GM20431 (cell line): ENCODE measurements around the gene MTPN.

Experiments used
- in situ Hi-C: fragments of 300-500 bp; cut with MseI, MboI; formaldehyde crosslinking; loops from one replicate; pipeline ENCODE4 v1.15.0; 2020; ENCODE audit warnings: low sequenced_read_pairs; ENCODE audit not compliant: unreplicated experiment

Gene MTPN

DNA sequence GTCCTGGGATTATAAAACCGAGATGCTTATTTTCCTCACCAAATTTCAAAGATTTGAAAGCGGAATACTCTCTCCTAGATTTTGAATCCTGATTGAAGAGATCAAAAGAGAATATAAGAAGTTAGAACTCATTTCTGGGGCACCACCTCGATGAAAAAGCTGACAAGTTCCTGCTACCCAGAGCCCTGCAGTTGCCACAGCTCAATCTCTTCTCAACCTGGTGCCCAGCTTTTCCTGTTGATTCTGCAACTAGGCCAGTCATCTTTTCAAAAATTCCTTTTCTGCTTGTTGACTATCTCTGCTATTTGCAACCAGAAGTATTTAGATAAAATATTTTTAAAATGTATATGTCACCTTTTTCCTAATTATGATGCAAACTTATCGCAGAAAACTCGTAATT is 45.0 kb downstream of the MTPN start:
- in situ Hi-C loops = no loop called here

DNA sequence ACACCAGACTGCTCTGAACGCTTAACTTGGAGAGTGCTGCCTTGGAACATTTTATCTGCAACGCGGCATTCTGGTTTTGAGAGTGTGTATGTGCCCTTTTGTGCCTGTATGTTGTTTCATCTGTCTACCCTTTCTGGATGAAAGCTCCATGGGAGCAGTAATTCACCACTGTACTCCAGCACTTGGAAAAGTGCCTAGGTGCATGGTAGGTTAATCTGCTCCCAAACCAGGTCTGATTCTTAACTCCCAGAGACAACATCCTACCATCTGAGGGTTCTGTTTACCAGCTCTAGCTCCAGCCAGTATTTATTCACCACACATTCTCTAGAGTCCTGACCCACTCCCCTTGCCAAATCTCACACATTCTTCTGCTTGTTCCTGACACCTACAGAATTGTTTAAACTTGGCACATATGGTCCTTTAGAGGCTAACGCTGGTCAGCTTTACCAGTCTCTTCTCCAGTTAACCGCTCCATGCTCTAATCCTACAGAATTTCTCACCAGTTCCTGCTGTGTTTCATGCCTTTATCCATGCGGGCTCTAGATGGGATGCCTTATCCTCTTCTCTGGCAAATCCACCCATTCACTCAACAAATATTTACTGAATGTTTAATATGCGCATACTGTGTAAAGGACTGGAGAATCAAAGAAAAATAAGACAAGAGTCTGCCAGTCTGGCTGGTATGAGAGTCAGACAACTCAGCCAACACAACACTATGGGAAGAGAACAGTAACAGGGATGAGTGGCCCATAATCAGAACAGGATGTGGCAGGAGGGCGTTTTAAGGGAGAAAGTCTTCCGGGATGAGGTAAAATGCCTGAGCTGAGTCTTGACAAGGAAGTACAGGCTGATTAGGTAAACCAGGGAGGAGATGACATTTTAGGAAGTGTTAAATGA is 46.3 kb downstream of the MTPN start:
- in situ Hi-C loops = no loop called here

DNA sequence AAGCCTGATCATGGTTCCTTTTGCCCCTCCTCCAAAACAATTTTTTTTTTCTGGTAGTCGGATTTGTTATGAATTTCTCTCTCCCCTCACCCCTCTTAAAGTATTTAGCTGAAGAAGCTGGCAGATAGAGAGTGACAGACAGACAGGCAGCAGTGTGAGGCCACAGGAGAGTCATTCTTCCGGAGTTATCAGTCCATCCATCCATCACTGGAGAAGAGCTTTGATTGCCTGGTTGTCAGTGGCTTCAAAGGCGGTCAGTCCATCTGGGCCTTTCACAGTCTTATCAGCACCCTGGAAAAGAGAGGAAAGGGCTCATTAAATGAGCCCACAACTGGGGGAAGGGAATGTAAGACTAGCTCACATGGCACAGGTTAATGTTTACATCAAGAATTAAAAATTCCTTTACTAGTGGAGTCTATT is 47.4 kb downstream of the MTPN start:
- in situ Hi-C loops = no loop called here

DNA sequence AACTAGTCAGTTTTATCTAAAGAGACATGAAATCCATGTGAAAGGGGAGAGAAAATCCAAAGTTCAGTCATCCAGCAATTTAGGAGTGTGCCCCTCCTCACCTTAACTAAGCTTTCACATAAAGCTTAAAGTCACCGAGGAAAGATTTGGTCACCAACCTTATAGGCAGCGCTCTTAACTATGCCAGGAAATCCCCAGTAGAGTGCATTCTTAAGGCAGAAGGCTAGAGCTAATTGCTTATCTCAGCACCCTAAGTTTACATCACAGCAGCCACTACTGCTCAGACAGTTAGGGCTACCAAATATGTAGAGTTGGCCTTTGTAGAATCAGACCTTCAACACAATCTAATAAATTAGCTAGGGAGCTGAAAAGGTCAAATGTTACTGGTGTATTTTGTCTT is 47.9 kb downstream of the MTPN start:
- in situ Hi-C loops = no loop called here

DNA sequence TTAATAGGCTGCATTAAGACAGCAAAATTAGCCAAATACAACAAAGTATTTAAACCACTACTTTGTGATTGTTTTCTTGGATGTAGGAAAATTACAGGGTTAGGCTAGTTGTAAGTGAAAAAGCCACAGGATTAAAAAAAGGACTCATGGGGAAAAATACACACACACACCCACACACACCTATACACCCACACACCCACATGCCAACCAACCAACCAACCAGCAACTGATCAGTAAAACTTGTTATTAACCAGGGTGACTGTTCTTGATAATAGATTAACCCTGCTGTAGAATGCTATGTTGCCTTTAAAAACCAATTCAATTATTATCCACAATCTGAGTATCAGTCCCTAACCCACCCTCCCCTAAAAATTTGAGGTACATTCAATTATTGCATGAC is 49.0 kb downstream of the MTPN start:
- in situ Hi-C loops = no loop called here

DNA sequence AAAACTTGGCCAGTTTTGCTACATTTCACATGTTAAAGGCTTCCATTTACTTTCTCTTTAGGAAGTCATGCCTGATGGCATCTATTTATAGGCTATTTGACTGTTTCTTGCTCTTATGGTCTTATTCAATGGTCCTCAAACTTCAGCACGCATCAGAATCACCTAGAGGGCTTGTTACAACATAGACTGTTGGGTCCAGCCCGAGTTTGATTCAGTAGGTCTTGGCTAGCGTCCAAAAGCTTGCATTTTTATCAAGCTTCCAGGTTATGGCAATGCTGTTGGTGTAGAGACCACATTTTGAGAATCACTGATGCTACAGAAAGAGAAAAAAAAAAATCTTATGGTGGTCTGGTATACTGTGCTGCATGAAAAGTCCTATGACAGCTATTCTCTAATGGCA is 51.9 kb downstream of the MTPN start:
- in situ Hi-C loops = no loop called here

DNA sequence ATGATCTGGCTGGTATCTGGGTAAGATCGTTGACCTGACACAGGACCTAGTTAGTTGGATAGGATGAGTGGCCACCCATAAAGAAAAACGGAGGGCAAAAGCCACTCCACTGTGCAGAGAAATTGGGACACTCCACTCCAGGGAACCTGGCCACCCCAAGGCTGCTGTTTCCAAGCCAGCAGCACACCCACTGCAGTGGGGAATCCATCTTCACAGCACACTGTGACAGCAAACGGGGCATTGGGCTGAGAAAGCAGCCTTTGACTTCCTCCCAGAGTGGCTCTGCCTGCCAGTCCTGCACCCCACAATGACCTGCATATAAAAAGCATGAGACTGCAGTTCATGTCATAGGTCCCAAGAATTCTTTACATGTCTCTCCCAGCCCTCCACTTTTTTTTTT is 52.9 kb downstream of the MTPN start:
- in situ Hi-C loops = no loop called here

DNA sequence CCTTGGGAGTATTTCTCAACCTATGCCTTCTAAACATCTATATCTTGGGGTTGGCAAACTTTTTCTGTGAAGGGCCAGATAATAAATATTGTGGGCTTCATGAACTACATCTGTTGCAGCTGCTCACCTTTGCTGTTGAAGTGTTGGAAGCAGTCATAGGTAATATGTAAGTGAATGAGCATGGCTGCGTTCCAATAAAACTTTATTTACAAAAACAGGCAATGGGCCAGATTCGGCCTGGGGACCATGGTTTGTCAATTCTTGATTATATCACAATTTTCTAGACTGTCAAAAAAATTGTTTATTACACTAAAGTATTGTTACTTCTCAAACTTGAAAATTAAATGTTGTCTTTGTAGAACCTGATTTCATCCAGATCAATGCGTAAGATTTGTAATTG is 54.9 kb downstream of the MTPN start:
- in situ Hi-C loops = no loop called here

DNA sequence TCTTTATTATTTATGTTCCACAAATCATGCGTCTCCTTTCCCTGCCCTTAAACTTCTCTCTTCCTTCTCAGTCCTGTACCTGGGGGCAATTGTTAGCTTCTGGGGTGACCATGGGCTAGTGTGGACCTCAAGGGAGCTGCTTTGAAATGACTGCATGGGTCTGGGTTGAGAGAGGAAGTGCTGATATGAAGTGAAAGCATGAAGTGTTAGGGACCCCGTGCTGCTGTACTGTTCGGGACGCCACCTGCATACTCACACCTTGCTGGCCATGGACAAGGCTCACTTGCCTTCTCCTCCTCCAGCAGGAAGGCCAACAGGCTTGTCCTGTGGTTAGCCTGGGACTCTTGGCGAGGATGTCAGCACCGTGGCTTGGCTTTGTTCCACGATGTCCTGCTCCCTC is 56.7 kb downstream of the MTPN start:
- in situ Hi-C loops = no loop called here

DNA sequence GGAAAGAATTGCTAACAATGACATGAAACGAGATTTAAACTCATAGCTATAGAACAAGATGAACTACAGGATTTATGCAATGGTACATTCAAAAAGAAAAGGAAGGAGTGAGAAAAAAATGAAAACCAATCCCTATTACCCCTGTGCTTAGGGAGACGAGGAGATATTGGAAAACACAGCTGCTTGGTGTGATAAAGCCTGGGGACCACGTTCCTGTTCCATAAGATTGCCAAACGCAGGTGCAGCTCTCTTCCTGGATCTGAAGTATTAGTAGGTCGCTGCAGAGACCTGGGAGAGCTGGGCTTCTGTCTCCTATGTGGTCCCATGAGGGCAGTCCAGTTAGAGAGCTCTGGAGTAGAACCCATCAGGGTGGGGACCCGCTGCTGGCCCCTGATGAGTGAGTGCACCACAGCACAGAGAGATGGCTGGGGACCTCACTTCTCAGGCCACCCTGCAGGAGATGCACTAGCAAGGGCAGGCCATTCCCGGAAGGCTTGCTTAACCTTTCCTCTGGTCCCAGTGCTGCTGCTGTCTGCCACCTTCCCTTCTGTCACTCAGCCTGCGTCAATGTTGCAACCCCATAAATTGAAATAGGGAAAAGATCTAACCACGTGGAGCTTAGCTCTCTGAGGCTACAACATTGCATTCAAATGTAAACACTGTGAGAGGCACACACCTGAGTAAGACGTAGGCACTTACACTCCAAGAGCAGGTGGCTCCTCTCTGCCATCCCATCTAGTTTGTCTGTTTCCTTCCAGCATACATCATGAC is 57.9 kb downstream of the MTPN start:
- in situ Hi-C loops = no loop called here

DNA sequence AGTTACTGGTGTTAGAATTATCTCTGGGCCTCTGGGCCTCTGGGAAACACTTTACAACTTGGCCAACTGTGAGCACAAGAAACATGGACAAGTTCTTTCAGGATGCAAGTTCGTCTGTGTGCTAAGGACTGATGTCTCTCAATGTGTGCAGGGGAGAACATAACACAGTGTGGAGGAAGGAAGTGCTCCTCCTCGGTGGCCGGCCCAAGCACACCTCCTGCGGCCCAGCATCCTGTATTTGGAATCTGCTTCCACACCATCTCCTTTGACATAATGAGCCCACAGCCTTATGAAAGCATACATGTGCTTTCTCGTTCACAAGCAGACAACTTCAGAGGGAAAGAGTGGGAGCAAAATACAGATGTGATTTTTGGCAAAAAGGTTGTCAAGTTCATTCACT is 59.0 kb downstream of the MTPN start:
- in situ Hi-C loops = no loop called here

DNA sequence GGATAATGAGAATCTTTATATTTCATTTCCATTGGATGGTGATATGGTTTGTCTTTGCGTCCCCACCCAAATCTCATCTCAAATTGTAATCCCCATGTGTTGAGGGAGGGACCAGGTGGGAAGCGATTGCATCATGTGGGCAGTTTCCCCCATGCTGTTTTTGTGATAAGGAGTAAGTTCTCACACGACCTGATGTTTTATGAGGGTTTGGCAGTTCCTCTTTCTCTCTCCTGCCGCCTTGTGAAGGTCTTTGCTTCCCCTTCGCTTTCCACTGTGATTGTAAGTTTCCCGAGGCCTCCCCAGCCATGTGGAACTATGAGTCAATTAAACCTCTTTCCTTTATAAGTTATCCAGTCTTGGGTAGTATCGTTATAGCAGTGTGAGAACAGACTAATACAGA is 59.4 kb downstream of the MTPN start:
- in situ Hi-C loops = no loop called here

DNA sequence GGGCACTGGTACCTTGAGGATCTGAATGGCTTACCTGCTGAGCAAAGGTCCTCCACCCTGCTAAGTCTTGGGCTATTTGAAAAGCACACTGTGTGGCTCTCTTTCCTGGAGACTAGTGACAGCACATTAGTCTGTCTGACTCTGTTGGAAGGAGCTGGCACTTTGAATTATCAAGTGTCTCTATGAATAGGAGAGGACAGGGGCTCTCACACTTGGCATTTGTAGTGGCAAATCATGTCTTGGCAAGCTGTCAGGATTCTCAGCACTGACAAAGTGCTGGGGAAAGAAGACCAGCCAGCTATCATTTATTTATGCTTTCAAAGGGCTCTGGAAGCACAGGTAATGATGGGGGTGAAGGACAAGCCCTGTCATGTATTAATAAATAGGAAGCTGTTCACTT is 62.8 kb downstream of the MTPN start:
- in situ Hi-C loops = no loop called here

DNA sequence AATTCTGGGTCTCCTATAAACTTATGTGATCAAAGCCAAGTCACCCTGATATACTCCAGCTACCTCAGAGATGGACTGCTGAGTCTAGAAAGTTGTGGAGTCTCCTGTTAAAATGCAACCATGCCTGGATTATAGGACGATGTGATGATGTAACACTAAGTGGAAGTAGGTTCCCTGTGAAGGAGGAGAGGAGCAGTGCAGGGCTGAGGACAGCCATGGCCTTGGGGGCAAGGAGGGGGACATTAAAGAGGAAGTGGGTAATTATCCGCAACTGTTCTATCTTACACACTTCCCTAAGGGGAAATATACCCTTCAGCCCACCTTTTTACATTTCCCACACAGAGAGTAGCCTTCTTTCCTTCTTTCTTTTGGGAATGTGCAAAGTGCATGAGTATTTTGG is 63.8 kb downstream of the MTPN start:
- in situ Hi-C loops = no loop called here

DNA sequence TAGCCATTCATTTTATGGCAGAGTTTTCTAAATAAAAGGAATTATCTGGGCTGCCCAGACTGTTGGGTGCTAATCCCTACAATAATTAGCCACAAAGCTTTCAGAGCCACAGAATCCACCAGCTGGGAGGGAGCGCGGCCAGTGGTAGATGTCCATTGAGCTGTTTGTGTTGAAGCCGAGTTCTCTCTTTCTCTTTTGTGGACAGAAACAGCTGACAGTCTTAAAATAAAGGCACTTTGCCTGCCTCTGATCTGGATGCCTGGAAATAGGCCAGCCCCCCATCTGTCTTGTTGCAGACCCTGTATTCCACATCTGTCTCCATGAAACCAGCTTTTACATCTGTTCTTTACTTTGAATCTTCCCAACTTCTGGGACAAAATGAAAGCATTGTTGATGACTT is 66.1 kb downstream of the MTPN start:
- in situ Hi-C loops = no loop called here

DNA sequence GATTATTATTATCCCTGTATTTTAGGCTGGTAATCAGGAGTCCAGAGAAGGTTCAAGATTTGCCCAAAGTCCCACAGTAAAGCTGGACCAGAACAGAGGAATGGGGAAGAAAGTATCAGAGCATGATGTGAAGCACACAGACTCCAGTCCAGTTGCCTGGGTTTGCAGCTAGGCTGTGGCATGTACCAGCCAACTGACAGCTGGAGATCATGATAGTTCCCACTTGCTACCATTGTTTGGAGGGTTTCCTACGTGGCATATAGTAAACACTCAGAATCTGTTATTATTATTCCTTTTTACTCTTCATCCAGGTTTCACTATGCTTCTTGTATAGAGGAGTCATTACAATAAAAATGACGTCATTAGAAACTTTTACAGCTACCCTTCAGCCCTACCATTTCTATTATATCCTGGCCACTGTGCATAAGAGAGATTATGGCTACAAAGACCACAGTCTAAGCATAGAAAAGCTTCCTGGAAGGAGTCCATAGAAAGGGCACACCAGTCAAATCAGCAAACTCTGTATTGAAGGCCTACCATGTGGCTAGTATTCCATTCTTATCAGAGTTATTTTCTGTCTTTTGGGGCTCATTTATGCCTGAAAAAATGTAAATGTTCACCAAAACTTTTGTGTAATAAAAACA is 66.6 kb downstream of the MTPN start:
- in situ Hi-C loops = no loop called here

DNA sequence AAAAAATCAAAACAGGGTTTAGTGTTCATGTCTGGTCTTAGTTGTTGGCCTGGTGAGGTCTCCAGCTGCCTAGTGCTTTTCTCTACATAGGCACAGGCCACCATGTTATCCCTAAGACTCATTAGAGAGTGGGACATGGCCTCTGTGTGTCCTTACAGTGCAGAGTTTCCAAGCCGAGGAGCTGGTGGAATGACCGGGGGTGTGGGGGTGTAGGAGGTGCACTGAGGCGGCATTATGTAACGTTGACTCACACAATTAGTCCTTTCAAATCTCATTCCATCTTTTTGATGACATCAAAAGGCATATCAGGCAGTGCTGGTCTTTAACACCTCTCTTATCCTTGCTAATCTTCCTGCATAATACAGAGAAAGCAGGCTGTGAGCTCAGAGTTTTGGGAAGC is 71.3 kb downstream of the MTPN start:
- in situ Hi-C loops = no loop called here

DNA sequence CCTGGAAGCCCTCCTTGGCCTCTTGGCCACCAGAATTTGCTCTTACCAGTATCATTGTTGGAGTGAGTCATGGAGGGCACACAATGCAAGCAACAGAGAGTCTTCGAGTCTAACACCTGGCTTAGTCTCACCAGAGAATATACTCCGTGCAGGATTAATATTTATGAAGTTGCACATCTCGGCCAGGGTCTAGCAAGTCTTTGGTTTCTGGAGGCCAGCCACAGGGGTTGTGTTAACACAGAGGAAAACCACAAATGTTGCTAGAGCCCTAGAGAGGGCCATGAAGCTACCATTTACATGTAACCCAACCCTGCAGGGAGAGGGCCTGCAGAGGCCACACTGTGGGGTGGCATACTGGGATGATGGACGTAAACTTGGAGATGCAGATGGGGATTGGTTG is 71.8 kb downstream of the MTPN start:
- in situ Hi-C loops = no loop called here

DNA sequence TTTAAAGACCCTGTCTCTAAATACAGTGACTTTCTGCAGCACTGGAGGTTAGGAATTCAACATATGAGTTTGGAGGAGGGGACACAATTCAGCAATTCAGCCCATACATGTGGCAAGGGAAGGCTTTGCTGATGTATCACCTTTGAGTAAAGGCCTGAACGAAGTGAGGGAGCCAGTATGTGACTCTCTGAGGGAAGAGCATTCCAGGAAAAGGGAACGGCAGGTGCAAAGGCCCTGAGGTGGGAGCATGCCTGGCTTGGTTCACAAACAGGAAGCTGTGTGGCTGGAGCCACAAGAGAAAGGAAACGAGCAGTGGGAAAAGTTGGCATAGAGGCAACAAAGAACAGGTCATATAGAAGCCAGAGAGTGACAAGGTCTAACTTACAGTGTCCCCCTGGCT is 72.9 kb downstream of the MTPN start:
- in situ Hi-C loops = no loop called here

DNA sequence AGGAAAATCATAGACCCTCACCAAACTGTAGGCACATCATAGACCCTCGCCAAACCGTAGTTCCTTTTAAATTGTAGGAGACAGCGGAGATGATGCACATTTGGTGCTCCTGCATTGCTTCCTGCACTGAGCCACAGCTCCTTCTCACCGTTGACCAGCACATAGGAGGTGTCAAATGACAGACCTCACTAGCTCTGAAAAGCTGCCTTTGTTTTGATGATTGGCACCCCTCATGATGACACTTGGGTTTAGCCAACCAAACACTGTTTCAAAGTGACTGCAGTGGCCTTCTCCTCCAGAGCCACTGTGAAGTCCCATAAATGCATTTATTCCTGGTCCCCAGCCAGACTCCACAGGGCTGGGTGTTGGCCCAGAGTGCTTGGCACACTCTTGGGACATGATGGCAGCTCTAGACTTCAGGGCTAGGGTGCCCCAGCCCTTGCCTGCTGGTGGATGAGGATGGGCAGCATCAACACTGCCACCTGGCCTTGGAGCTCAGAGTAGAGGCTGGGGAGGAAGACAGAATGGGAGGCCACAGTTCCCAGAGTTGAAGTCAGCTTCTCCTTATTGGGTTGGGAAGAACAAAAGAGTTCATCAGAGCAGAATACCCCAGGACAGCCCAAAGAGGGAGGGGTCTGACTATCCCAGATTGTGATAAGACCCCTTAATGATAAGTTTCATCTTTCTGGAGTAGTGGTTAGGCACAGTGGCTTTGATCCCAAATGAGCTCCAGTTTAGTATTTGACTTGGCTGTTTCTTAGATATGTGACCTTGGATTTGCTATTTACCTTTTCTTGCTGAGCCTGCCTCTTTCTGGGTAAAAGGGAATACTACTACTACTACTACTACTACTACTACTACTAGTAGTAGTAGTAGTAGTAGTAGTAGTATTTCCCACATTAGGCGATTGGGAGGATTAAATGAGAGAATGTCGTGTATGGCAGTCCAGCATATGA is 75.3 kb downstream of the MTPN start:
- in situ Hi-C loops = no loop called here
